GM12878 (cell line): ENCODE results near the gene EIF2S2. TPM values are rescaled to one million over a fixed set of nuclear protein-coding genes. Genes with fewer than 3 reads are reported as not detected.

Experiments used
- ATF3 ChIP-seq: IDR thresholded peaks from 2 replicates; pipeline ENCODE4 v1.6.1; 2011; ENCODE audit warnings: low read depth, mild to moderate bottlenecking, low read length, moderate library complexity, borderline replicate concordance; ENCODE audit errors: extremely low read depth
- ATF7 ChIP-seq: fragments of 450-650 bp; IDR thresholded peaks from 2 replicates; pipeline ENCODE4 v1.6.1; 2016; ENCODE audit warnings: low read depth, mild to moderate bottlenecking
- CREM ChIP-seq: IDR thresholded peaks from 2 replicates; pipeline ENCODE4 v1.6.1; 2014; ENCODE audit warnings: antibody characterized with exemption, low read depth
- DPF2 ChIP-seq: fragments of 450-650 bp; IDR thresholded peaks from 2 replicates; pipeline ENCODE4 v1.6.1; 2017; ENCODE audit warnings: mild to moderate bottlenecking
- E2F4 ChIP-seq: IDR thresholded peaks from 2 replicates; pipeline ENCODE4 v1.6.1; 2012; ENCODE audit warnings: low read depth, low read length, improper control_type of control experiment
- EED ChIP-seq: sonication (generic); IDR thresholded peaks from 2 replicates; pipeline ENCODE4 v1.6.1; 2016; ENCODE audit warnings: antibody characterized with exemption, low read depth
- EP300 ChIP-seq, 2 experiments: fragments of 150-350 bp in 1 of 2; IDR thresholded peaks; 2 replicates each; pipeline ENCODE4 v1.6.1; 2011 to 2012; ENCODE audit warnings: low read depth in 2 of 2, low read length in 2 of 2, borderline replicate concordance in 1 of 2, improper control_type of control experiment in 1 of 2, inconsistent platforms in 1 of 2; ENCODE audit not compliant: control insufficient read depth in 1 of 2
- ESRRA ChIP-seq: IDR thresholded peaks from 2 replicates; pipeline ENCODE4 v1.6.1; 2012; ENCODE audit warnings: mild to moderate bottlenecking, low read length, improper control_type of control experiment
- EZH2 ChIP-seq: IDR thresholded peaks from 2 replicates; pipeline ENCODE4 v1.6.1; 2012; ENCODE audit warnings: low read depth, mild to moderate bottlenecking, control low read depth, inconsistent platforms, low read length, borderline replicate concordance; ENCODE audit not compliant: control insufficient read depth
- FOS ChIP-seq: IDR thresholded peaks from 3 replicates; pipeline ENCODE4 v1.6.1; 2011; ENCODE audit warnings: borderline replicate concordance; ENCODE audit not compliant: insufficient read length; ENCODE audit errors: extremely low read depth
- IRF4 ChIP-seq: IDR thresholded peaks from 2 replicates; pipeline ENCODE4 v1.6.1; 2011; ENCODE audit warnings: low read depth, low read length
- JUNB ChIP-seq: IDR thresholded peaks from 2 replicates; pipeline ENCODE4 v1.6.1; 2016; ENCODE audit warnings: antibody characterized with exemption, mild to moderate bottlenecking
- KDM1A ChIP-seq: fragments of 200-600 bp; sonication (generic); IDR thresholded peaks from 2 replicates; pipeline ENCODE4 v1.6.1; 2016; ENCODE audit warnings: borderline replicate concordance
- MXI1 ChIP-seq: fragments of 150-350 bp; IDR thresholded peaks from 2 replicates; pipeline ENCODE4 v1.6.1; 2011; ENCODE audit warnings: low read depth, mild to moderate bottlenecking, inconsistent platforms, low read length, improper control_type of control experiment
- NFYB ChIP-seq: IDR thresholded peaks from 2 replicates; pipeline ENCODE4 v1.6.1; 2011; ENCODE audit warnings: low read depth, mild to moderate bottlenecking, low read length, improper control_type of control experiment, moderate library complexity; ENCODE audit not compliant: insufficient read depth
- NKRF ChIP-seq: fragments of 450-650 bp; conservative IDR thresholded peaks from 2 replicates; pipeline ENCODE4 v1.6.1; 2017; ENCODE audit warnings: mild to moderate bottlenecking, moderate library complexity
- NR2F1 ChIP-seq: fragments of 450-650 bp; conservative IDR thresholded peaks from 2 replicates; pipeline ENCODE4 v1.6.1; 2017; ENCODE audit warnings: mild to moderate bottlenecking
- NRF1 ChIP-seq: conservative IDR thresholded peaks from 2 replicates; pipeline ENCODE4 v1.6.1; 2011; ENCODE audit warnings: mild to moderate bottlenecking, low read depth, low read length, improper control_type of control experiment
- SIX5 ChIP-seq: IDR thresholded peaks from 2 replicates; pipeline ENCODE4 v1.6.1; 2011; ENCODE audit warnings: mild to moderate bottlenecking, low read depth, low read length, moderate library complexity; ENCODE audit not compliant: severe bottlenecking
- SMC3 ChIP-seq: IDR thresholded peaks from 2 replicates; pipeline ENCODE4 v1.6.1; 2011; ENCODE audit warnings: low read length, improper control_type of control experiment, borderline replicate concordance
- SRF ChIP-seq, 2 experiments: IDR thresholded peaks; 2 replicates each; pipeline ENCODE4 v1.6.1; 2011; ENCODE audit warnings: low read depth in 2 of 2, low read length in 2 of 2, mild to moderate bottlenecking in 1 of 2, moderate library complexity in 1 of 2
- TCF12 ChIP-seq: IDR thresholded peaks from 2 replicates; pipeline ENCODE4 v1.6.1; 2011; ENCODE audit warnings: low read depth, mild to moderate bottlenecking, low read length
- ZNF274 ChIP-seq: IDR thresholded peaks from one replicate; pipeline ENCODE4 v1.8.0; 2011; ENCODE audit not compliant: insufficient read length, insufficient read depth
- ZSCAN29 ChIP-seq: fragments of 450-650 bp; IDR thresholded peaks from 2 replicates; pipeline ENCODE4 v1.6.1; 2017; ENCODE audit warnings: mild to moderate bottlenecking, moderate library complexity
- polyA plus RNA-seq, 11 experiments: library from polyadenylated mRNA; depleted of rRNA in 4 of 11; unstranded in 6 of 11; stranded (reverse) in 5 of 11; fragments of >200 nt; fragmentation: Nextera tagmentation in 4 of 11; fragmentation: Illumina TruSeq in 1 of 11; extraction: Ambion mirVana in 4 of 11; extraction: Trizol in 1 of 11; gene quantifications; 1 replicate in 1 of 11; 2 replicates in 10 of 11; pipeline versions ENCODE4 v1.2.1 to v1.2.3, GENCODE V29; 2011 to 2016; ENCODE audit warnings: inconsistent platforms in 2 of 11, missing spikeins in 2 of 11, low read depth in 1 of 11
- total RNA-seq, 4 experiments: library from RNA; depleted of rRNA in 3 of 4; stranded (reverse); fragments of >200 nt in 3 of 4; fragmentation: Illumina TruSeq in 1 of 4; extraction: Trizol in 1 of 4; gene quantifications; 2 replicates each; pipeline versions ENCODE4 v1.2.1 to v1.2.3, GENCODE V29; 2013 to 2021
- TF ChIP-seq, protein P1 (sequence below): fragments of 450-650 bp; IDR thresholded peaks from 2 replicates; pipeline ENCODE4 v1.6.1; 2014; ENCODE audit warnings: mild to moderate bottlenecking

EIF2S2 gene
- total and polyA plus RNA-seq, 10 of the 15 experiments (the other 5 are each of a cell fraction or from before 2014, with no cell fraction given), result 60.2 to 153 (median 84.3) TPM

DNA sequence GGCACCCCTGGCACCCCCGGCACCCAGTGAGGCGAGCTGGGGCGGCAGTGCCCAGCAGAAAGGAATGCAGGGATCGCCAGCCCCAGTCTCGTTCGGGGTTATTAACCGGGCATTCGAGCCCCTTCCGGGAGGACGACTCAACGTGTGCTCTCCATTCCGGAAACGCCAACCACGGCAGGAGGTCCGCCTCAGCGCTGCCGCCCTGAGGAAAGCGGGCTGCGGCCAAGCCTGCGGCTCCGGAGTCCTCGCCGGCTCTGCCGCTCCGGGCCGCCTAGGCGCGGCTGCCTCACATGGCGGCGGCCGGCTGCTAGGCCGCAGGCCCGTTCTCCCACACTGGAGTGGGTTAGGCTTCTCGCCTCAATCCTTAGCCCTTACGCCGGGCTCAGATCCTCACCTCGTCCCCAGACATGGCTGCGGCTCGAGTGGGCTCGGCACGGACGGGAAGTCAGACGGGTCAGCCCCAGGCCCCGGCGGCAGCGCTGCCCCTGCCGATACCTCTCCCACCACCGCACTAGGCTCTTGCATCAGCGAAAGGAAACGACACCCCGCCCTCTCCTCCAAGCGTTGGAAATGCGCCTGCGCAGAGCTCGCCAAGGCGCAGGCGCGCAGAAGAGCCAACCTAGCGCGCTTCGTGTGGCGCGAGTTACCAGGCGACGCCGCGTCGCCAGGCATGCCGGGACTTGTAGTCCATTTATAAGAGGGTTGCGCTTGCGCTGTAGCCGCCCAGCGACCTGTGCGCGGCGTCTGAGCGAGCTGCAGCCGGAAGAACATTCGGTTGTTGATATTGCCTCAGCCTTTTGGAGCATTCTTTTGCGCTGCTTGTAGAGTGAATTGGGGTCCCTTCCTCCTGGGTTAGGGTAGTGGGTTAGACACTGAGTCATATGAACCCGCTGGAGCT is at the start of gene EIF2S2 (continued):
- peak; percentile 90 for TF ChIP-seq NRF1
- TF ChIP-seq EZH2, result no peak
- TF ChIP-seq ATF7, result peak; percentile 50; the same call in 1 of the 2 replicates
- peak; percentile 87 for TF ChIP-seq DPF2
- TF ChIP-seq FOS, result no peak
- TF ChIP-seq IRF4, result no peak
- peak; percentile 99 for TF ChIP-seq CREM
- TF ChIP-seq, protein P1, sequence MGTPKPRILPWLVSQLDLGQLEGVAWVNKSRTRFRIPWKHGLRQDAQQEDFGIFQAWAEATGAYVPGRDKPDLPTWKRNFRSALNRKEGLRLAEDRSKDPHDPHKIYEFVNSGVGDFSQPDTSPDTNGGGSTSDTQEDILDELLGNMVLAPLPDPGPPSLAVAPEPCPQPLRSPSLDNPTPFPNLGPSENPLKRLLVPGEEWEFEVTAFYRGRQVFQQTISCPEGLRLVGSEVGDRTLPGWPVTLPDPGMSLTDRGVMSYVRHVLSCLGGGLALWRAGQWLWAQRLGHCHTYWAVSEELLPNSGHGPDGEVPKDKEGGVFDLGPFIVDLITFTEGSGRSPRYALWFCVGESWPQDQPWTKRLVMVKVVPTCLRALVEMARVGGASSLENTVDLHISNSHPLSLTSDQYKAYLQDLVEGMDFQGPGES, result peak; percentile 32; the same call in 1 of the 2 replicates
- TF ChIP-seq ESRRA, result no peak; the same call in 1 of the 2 replicates
- no peak for TF ChIP-seq NFYB
- TF ChIP-seq SMC3, result no peak
- no peak for TF ChIP-seq KDM1A
- no peak for TF ChIP-seq EED
- peak; percentile 91 for TF ChIP-seq NKRF
- TF ChIP-seq TCF12, result peak; percentile 43; the same call in 1 of the 2 replicates
- peak; percentile 62 for TF ChIP-seq NR2F1
- peak; percentile 74 for TF ChIP-seq E2F4
- TF ChIP-seq ATF3, result peak; percentile 91
- TF ChIP-seq ZSCAN29, result 0 out of 2 replicates have a peak, but pooled peaks have one; percentile 26
- peak in 1 of 2 experiments; percentile 86; a peak in 2 of 4 replicates for TF ChIP-seq SRF (IDR thresholded peaks at IDR 0.05; ENCODE audit: low read depth in 2 of 2, low read length in 2 of 2)
- TF ChIP-seq JUNB, result no peak
- TF ChIP-seq SIX5, result peak; percentile 96
- peak; percentile 97 for TF ChIP-seq MXI1
- no peak for TF ChIP-seq EP300 (IDR thresholded peaks at IDR 0.05; ENCODE audit: borderline replicate concordance in 1 of 2, control insufficient read depth in 1 of 2, low read depth in 2 of 2, low read length in 2 of 2)
- no peak for TF ChIP-seq ZNF274
